Loucy (cell line): ENCODE results near the gene FLT3LG.

Experiments
- EZH2phosphoT487 ChIP-seq: fragments of 200-600 bp; IDR thresholded peaks from 2 replicates; pipeline ENCODE4 v1.6.1; 2018; ENCODE audit warnings: antibody characterized with exemption, mild to moderate bottlenecking, moderate library complexity, borderline replicate concordance
- TF ChIP-seq, protein P1 (sequence below): fragments of 200-600 bp; sonication (generic); conservative IDR thresholded peaks from 2 replicates; pipeline ENCODE4 v1.5.1; 2014; ENCODE audit warnings: mild to moderate bottlenecking, antibody characterized with exemption, low read length

DNA sequence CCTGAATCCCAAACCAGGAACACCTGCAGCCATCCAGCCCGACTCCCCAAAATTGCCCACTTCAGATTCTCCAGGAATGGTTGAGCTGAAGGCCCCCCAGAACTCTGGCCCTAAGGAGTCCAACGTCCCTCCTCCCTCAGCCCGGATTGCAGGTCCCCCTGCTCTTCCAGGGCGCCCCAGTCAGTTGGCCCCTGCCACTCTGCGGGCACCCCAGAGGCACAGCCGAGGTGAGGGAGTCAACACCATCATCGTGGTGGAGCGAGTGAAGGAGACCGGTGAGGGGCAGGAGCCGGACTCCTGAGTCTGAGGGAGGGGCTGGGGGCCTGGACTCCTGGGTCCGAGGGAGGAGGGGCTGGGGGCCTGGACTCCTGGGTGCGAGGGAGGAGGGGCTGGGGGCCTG lies 46.7 kb upstream of the FLT3LG start:
- TF ChIP-seq, protein P1, sequence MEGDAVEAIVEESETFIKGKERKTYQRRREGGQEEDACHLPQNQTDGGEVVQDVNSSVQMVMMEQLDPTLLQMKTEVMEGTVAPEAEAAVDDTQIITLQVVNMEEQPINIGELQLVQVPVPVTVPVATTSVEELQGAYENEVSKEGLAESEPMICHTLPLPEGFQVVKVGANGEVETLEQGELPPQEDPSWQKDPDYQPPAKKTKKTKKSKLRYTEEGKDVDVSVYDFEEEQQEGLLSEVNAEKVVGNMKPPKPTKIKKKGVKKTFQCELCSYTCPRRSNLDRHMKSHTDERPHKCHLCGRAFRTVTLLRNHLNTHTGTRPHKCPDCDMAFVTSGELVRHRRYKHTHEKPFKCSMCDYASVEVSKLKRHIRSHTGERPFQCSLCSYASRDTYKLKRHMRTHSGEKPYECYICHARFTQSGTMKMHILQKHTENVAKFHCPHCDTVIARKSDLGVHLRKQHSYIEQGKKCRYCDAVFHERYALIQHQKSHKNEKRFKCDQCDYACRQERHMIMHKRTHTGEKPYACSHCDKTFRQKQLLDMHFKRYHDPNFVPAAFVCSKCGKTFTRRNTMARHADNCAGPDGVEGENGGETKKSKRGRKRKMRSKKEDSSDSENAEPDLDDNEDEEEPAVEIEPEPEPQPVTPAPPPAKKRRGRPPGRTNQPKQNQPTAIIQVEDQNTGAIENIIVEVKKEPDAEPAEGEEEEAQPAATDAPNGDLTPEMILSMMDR = no peak
- TF ChIP-seq EZH2phosphoT487 = no peak
